ENCODE measurements around the gene THRB. TPM values are rescaled to one million over a fixed set of nuclear protein-coding genes. Genes with fewer than 3 reads are reported as not detected.

THRB gene
- total RNA-seq, 1 donor from 2014 or later: 27.5 TPM

DNA sequence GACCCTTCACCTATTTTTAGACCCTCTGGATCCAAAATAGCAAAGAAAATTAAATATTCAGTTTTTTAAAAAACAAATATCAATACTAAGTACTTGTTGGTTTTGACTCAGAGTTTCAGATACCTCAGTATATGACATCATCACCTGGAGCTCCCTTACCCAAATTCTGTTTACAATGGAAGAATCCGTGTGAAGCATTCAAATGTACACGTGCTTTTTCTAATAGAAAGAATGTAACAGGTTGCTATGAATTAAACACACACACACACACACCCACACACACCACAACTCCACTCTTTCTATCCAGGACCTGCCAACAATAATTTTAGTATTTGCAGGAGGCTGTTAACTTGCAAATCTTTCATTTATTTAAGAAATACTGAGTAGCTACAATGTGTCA is 221.8 kb downstream of the THRB start:
- no peak for DNase-seq (ENCODE audit: low spot score)

DNA sequence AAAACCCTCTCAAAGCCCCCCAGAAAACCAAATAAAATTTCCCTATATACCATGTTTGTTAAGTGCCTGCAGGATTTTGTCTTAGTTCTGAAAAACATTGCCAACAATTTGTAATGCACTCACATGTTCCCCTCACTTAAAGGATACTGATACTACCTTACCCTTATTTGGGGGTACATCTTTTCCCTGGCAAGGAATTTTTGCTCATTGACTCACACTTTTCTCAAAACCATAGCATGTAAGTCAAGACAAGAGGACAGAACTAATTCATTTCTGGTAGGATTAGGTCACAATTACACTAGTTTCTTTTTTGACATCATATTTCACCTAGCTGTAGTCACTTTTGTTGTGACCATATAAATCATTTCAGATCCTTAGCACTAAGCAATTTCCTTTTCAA is 222.2 kb downstream of the THRB start:
- no peak for DNase-seq (ENCODE audit: low spot score)

DNA sequence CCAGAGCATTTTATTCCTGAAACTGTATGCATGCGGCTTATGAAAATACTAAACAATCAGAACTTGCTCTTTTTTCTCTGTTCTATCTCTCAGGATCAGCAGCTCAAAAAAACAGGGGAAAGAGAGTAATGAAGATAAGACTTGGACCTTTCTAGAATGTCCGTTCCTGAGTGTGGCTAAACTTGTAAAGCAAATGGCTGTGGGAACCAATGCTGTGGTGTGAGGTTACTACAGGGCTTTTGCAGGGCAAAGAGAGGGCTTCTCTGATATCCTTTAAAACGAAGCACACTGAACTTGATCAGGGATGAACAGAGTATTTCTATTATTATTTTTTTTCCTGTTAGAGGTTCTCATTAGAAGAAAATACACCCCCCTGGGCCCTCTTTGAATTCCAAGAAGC is 223.4 kb downstream of the THRB start:
- DNase-seq (ENCODE audit: low spot score): no peak

DNA sequence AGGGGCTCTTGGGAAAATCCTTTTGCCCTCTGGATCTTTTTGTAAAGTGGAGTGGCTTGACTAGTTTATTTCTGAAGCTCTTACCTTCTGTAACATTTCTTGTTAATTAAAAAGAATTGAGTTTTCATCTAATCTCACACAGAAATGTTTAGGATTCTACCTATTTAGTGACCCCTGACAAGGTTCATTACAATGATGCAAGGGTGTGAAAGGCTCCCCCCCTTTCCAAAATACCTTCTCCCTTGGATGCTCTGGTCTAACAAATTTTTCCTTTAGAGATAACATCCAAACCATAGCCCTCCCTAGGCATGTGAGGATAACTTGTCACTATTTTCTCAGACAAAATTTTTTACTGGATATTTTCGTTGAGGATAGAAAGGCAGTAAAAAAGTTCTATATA is 223.9 kb downstream of the THRB start:
- DNase-seq (ENCODE audit: low spot score): no peak

DNA sequence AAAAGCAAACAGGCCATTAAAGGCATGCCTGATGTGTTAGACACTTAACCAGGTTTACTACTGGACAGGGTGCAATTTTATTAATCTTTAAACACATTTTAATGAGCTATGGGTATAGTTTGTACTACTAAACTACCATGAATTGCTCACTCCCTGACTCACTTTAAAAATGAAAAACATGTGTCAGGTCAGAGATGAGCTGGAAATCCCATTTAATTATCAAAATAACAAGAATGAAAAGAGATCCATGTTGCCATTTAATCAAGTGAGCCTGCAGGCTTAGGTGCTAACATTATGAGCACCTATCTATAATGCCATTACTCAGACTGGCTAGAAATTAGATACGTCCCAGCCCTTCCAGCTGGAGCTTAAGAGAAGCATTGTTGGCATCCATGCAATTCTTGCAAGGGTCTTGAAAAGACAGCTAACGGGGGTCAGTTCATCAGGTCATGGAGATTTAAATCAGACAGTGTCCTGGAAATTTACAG is 224.4 kb downstream of the THRB start:
- no peak for DNase-seq (ENCODE audit: low spot score)

DNA sequence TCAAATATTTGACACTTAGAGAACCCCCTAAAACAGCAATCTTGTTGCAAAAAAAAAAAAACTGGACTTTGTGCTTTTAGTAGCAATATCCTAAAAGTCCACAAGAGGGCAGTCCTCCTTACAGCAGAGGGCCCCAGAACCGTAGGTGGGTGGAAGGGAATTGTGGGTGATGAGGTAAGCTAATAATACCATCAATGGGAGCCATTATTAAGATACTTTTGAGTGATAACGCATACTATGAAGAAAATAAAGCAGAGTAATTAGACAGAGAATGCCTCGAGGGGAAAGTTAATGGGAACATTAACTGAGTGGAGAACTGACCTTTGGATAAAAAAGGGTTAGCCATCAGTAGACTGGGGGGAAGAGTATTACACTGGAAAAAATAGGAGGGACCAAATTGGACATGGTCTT is 229.9 kb downstream of the THRB start:
- no peak for DNase-seq (ENCODE audit: low spot score)

DNA sequence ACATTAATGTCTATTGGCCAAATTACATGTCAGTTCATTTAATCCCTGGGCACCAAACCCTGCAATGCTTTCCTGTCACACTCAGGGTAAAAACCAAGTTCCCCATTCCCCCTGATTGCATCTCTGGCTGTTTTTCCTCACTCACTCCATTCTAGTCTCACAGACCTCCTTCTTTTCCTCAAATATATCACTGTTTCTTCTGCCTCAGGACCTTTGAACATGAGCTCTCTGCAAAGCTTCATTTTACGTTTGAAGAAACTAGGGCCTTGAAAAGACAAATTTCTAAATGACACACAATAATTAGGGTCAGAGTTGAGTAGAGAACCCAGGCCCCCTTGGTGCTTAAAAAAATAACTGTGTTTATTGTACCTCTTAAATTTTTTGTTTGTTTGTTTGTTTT is 230.6 kb downstream of the THRB start:
- no peak for DNase-seq (ENCODE audit: low spot score)

DNA sequence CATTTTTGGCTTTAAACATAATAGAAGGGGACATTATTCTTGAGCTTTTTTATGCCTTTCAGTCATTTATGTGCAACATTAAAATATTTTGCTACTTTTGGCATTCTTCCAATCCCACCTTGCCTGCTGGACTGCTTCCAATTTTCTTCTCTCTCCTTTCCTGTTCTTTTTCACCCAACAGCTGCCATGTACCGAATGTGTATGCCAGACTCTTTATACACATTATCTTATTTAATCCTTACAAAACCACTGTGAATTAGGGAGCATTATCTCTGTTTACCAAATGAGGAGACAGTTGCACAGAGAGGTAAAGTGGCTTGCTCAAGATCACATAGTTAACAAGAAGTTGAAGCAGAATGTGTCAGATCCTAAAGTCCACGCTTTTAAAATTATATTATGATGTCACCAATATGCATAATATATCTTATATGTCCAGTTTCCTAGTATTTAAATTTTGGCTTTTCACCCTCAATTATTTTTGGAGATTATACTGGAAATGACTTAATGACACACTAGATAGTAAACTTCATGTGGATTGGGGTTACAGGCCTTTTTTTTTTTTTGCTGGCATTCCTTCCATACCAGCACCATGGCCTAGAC is 231.5 kb downstream of the THRB start:
- DNase-seq (ENCODE audit: low spot score): no peak

DNA sequence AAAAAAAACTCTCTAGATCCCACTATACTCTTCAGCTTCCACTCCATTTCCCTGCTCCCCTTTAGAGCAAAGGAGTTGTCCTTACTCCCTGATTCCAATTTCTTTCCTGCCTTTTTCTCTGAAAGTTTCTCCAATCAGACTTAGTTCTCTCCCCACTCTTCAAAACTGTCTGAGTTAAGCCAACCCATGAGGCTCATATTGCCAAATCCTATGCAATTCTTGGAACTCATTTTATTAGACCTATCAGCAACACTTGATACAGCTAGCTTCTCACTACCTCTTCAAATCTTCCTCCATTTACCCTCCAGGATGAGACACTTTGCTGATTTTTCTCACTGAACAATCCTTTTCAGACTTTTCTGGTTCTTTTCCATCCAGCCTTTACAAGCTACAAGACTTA is 233.1 kb downstream of the THRB start:
- no peak for DNase-seq (ENCODE audit: low spot score)

DNA sequence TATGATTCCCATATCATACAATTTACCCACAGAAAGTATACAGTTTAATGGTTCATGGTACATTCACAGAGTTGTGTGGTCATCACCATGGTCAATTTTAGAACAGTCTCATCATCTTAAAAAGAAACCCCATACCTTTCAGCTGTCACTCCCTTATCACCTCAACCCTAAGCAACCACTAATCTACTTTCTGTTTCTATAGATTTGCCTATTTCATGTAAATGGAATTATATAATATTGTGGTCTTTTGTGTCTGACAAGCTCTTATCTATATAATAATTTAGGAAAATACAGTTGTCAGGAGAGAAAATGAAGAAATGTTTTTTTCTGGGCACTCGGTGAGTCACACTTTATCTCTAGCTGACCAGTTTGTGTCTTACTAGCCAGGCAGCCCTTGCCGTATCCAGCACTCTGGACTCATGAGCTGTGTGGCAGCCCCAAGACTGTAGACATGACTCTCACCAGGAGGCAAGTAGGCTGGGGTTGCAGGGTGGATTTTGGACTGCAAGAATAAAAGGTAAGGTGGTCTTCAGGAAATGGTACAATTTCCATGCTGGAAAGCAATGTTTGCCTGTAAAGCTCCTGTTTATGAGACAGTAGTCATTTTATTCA is 234.6 kb downstream of the THRB start:
- DNase-seq (ENCODE audit: low spot score): no peak

DNA sequence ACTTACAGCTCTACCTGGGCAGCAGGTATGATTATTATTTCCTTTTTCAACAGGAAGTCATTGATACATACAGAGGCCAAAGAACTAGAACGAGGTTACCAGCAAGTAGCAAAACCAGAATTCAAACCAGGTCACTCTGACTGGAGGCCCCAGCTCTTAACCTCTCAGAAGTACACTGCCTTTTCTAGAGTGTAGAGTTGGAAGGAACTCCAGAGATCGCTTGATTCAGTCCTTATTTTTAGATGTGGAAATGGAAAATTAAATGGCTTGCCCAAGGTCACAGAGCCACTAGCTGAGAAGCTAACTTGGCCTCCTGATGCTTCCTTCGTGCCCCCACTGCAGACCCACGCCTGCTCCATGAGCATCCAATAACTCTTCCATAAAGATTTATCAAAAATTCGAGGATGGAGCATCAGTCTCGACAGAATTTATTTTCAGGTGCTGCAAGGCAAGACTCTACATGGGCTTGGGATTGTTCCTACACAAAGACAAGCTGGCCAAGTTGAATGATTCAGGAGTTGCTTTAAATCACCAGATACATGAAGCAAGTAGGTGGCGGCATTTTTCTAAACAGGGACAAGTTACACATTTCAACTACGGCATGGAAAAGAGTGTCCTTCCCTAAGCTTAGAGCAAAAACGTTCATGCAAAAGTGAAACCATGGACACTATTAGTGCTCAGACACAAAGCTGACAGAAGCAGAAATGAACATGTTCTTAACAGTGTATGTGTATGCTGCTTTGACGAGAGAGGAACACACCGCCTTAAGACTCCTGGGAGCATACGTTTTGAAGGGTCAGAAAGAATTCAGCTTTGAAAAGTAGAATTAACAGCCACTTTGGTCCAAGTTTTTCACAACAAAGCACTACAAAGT is 235.7 kb downstream of the THRB start:
- no peak for DNase-seq (ENCODE audit: low spot score)

DNA sequence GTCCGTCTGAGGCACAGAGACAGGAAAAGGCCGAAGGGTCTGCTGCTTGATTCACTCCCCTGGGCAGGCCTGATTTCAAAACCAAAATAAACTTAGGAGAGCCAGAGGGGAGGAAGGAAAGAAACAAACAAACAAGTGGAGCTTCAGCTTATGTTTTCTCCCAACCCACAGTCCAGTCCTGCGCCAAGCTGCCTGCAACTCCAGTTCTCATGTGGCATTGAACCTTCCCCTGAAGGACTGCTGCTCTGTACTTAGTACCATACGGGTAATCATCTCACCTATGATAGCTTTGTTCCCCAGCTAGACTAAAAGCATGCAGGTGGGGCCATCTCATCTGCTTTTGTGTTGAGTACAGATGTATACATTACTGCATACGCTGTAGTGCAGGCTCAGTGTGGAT is 236.4 kb downstream of the THRB start:
- DNase-seq (ENCODE audit: low spot score): no peak

DNA sequence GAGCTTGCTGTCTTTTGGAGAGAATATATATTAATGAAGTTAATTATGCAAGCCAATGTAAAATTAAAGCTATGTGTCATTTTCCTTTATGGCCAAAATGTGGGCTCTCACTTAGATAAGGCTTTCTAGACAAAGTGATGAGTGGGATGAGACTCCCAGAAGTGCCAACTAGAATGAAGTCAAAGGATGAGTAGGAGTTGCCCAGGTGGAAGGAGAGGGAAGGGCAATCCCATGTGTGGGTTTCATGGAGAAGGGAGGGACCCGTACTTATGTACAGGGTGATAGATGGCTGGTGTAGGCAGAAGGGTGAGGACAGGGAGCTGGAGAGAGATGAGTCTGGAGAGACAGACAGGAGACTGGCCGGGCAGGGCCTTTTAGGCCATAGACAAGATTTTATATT is 239.2 kb downstream of the THRB start:
- DNase-seq (ENCODE audit: low spot score): no peak

DNA sequence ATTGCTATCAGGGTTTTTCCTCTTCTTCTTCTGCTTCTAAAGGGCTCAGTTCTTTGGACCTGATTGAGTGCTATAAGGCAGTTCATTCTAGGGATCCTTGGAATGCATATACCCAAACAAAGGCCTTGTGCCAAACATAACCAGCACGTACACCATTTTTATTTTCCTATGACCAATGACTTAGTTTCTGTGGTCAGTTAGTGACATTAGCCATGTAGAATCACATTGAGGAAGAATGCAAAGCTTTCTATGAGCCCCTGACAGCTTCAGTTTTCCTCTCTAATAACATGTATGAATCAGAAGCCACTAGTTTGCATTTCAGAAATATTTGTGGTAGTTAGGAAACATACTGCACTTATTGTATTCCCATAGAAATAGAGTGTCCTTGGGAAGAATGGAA is 240.0 kb downstream of the THRB start:
- DNase-seq (ENCODE audit: low spot score): no peak

DNA sequence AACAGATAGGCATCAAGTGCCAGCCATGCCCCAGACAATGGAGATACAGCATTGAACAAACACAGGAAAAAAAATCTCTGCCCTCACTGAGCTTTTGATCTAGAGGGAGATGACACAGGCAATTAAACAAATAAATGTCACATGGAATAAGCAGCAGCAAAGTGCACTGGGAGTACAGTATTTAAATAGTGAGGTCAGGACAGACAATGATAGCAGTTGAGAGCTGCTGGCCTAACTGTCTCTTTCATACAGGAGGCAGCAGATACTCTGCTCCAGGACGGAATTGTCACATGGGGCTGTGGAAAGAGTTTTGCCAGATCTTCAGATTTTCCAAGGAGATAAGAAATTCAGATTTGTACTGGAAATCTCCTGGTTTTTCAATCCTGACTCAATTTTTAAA is 241.3 kb downstream of the THRB start:
- DNase-seq (ENCODE audit: low spot score): no peak

DNA sequence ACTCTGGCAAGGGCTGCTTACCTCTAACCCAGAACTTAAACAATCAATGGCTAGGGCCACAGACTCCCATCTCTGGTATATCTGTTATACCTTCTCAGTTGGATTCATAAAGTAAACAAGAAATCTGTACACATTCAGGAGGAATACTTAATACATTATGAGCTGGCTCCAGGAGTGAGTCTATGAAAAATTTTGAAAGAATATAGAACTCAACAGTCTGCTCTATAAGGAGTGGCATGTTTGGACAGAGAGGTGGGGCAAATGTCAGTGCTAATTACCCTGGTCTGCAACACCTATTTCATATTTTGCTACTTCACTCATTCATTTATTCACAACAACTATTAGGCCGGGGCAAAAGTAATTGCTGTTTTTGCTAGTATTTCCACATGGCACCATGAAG is 245.1 kb downstream of the THRB start:
- no peak for DNase-seq (ENCODE audit: low spot score)

DNA sequence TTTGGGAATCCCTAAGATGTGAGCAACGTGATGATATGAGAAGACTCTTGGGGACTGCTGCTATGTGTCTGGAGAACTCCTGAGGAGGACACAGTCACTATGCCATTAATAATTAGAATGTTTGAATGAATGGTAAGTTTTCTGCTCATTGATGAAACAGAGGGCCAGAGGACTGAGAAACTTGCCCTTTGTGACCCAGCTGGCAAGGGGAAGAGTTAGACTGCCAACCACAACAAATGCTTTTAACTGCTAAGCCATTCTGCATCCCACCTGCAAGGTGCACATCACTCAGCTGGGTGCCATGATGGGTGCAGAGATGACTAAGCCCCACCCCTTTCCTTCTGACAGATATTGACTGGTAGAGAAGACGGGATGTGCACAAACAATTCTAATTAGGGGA is 249.6 kb downstream of the THRB start:
- DNase-seq (ENCODE audit: low spot score): no peak

DNA sequence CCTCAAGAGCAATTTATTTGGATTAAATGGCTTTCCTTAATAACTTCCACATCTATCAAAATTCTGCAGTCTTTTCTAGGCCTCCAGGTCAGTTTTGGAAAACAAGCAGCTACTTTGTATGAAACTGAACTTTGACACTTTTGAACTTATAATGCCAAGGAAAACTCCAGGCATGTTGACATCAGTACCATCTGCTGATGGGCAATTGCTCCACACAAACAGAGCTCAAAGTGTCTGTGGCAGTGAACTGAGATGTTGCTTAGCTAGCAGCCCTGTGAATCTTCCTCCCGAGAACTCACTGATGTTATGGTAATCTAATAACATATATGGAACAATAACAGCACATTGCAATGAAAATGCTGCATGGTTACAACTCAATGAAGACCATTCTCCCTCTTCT is 250.2 kb downstream of the THRB start:
- DNase-seq (ENCODE audit: low spot score): no peak

DNA sequence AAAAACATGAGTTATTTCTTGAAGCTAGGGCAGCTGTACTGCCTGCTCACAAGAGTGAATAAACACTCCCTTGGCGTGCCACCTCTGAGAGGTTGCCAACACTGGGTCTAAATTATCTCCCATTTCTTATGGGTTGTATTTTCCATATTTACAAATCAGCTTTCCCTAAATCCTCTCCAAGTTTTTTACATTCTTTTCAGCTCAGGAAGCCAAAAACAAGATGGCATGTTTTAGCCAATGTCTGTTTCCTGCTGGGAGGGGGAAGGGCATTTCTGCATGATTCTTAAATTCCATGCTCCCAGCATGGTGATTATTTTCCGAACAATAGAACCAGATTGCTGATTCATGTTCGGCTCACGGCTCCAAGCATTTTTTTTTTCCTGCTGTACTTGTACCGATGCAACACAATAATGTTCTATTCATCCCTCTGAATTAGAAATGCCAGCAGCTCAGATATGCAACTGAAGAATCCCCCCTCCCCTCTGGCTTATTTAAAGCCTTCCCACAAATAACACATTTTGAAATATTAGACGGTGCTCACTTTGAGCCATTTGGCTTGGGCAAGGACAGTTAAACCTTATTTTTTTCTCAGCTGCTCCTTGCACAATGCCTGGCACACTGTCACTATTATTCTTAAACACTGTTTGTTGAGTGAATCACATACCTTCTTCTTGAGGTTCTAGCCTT is 252.5 kb downstream of the THRB start:
- DNase-seq (ENCODE audit: low spot score): no peak

DNA sequence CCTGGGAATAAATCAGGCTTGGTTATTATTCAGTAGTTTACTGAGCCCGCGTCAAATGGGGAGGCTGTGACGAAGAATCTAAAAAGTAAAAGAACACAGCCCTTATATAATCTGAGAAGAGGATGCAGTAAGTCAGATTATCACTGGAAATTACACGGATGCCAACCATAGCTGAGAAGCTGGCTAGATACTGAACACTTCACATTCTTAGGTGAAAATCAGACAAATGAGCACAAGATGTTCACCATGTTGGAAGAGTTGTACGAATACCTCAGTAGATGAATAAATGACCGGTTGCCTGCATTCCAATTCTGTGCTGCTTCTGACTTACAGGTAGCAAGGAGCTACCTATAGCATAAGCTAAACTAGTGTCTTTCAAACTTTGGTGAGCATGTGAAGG is 254.3 kb downstream of the THRB start:
- no peak for DNase-seq (ENCODE audit: low spot score)

DNA sequence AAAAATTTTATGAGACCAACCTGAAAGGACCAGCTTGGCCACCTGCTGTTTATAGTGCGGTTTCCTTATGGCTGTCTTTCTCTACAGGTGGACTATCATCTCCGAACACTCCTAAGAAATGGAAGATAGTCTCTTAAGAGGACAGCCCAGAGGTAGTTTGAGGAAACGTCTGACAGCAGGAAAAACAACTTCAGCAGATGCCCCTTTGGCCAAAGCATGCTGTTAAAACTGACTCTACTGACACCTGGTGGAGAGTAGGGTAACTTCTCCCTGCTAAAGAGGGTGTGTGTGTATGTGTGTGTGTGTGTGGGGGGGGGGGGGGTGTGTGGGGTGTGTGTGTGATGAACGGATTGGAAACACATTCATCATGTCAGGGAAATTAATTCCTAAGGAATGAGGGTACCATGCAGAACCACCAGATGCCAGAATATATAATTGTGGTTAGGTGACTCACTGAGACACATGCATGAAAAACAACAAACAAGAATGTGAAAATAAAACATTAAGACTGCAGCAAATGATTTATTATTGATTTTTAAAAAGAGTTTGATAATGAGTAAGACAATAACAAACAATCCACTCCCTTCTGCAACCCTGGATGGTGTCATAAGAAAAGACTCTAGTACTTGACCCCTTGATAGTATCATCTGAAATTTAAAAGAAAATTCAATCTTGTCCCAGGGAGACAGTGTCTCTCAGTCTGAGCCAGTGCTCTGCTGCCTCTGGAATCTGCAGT is 256.5 kb downstream of the THRB start:
- DNase-seq (ENCODE audit: low spot score): no peak

All from mesenteric fat pad (tissue), 1 donor.